Endothelial cell of umbilical vein (primary cell): ENCODE measurements around the gene CACNA1C. TPM values are rescaled to one million over a fixed set of nuclear protein-coding genes. Genes with fewer than 3 reads are reported as not detected.

Source experiments
- BruUV-seq: library from RNA; stranded (reverse); fragments of 400-500 nt; replicated peaks from 2 replicates; lab custom pipeline; 2021; lab: Mats Ljungman, UMichigan
- CTCF ChIA-PET: fragments of 300-600, 350-600 bp; sonication (Branson Sonifier 250); formaldehyde crosslinking; loops from one replicate; lab custom pipeline; 2021; ENCODE audit warnings: antibody characterized with exemption, inconsistent platforms; lab: Charles Lee
- POLR2A ChIA-PET: fragments of 300-600, 350-600 bp; sonication (Branson Sonifier 250); formaldehyde crosslinking; loops from one replicate; lab custom pipeline; 2021; ENCODE audit warnings: antibody characterized with exemption, inconsistent platforms; lab: Charles Lee
- DNase-seq: peaks from one replicate; pipeline ENCODE4 v3.0.0-alpha.2; 2011; ENCODE audit warnings: low read depth, low spot score
- FAIRE-seq: peaks from 2 replicates; lab custom pipeline; 2011; peaks lifted over from hg19 to GRCh38; lab: Jason Lieb, UNC
- H2AFZ ChIP-seq: 2 replicates; pipeline ENCODE4 v1.6.0; 2012; ENCODE audit warnings: low read depth, low read length, control low read depth, inconsistent platforms
- H3K27ac ChIP-seq: 2 replicates; pipeline ENCODE4 v1.5.1; 2011; ENCODE audit warnings: low read depth, mild to moderate bottlenecking, control low read depth, low read length, moderate library complexity; ENCODE audit not compliant: insufficient read depth
- H3K27me3 ChIP-seq, 2 experiments: 2 replicates each; pipeline versions ENCODE4 v1.6.0 to v1.6.1; 2011; ENCODE audit warnings: low read length in 2 of 2, mixed read lengths in 1 of 2; ENCODE audit not compliant: control insufficient read depth in 2 of 2, insufficient read depth in 2 of 2
- H3K36me3 ChIP-seq, 2 experiments: 2 replicates in 1 of 2; 3 replicates in 1 of 2; pipeline ENCODE4 v1.5.1; 2011; ENCODE audit warnings: low read length in 2 of 2, mild to moderate bottlenecking in 1 of 2, moderate library complexity in 1 of 2; ENCODE audit not compliant: control insufficient read depth in 2 of 2, insufficient read depth in 2 of 2; ENCODE audit errors: extremely low read depth in 1 of 2
- H3K4me1 ChIP-seq: 3 replicates; pipeline ENCODE4 v1.5.1; 2011; ENCODE audit warnings: mild to moderate bottlenecking, low read length; ENCODE audit not compliant: control insufficient read depth, insufficient read depth; ENCODE audit errors: extremely low read depth
- H3K4me2 ChIP-seq: 2 replicates; pipeline ENCODE4 v1.6.1; 2011; ENCODE audit warnings: low read length, control low read depth, mixed read lengths; ENCODE audit not compliant: insufficient read depth
- H3K4me3 ChIP-seq, 3 experiments: fragments of 200-600 bp in 1 of 3; sonication (generic), shearing (Covaris generic) in 1 of 3; replicated peaks in 1 of 3; 2 replicates each; pipeline ENCODE4 v1.5.1; 2011 to 2016; ENCODE audit warnings: control low read depth in 3 of 3, low read length in 3 of 3, mild to moderate bottlenecking in 2 of 3, inconsistent platforms in 1 of 3, low read depth in 1 of 3, moderate library complexity in 1 of 3; ENCODE audit not compliant: insufficient read depth in 1 of 3
- H3K79me2 ChIP-seq: 2 replicates; pipeline ENCODE4 v1.6.0; 2012; ENCODE audit warnings: low read length, inconsistent platforms; ENCODE audit not compliant: control insufficient read depth, insufficient read depth
- H3K9ac ChIP-seq: replicated peaks from 2 replicates; pipeline ENCODE3; 2011; ENCODE audit warnings: low read length, control low read depth; ENCODE audit not compliant: insufficient read depth; ENCODE audit errors: extremely low read depth
- H3K9me1 ChIP-seq: replicated peaks from 3 replicates; pipeline ENCODE4 v1.6.0; 2011; ENCODE audit warnings: mild to moderate bottlenecking, low read length; ENCODE audit not compliant: control insufficient read depth, insufficient read depth; ENCODE audit errors: extremely low read depth
- H3K9me3 ChIP-seq: replicated peaks from 2 replicates; pipeline ENCODE4 v1.5.1; 2012; ENCODE audit warnings: low read length, inconsistent platforms; ENCODE audit not compliant: control insufficient read depth, insufficient read depth
- H4K20me1 ChIP-seq: replicated peaks from 2 replicates; pipeline ENCODE3; 2011; ENCODE audit warnings: mild to moderate bottlenecking, low read length; ENCODE audit not compliant: control insufficient read depth, insufficient read depth; ENCODE audit errors: extremely low read depth
- CTCF ChIP-seq, 2 donors: IDR thresholded peaks; 1 replicate in 1 of 2; 2 replicates in 1 of 2; pipeline ENCODE4 v1.5.1; 2011; ENCODE audit warnings: low read length in 2 of 2, mild to moderate bottlenecking in 2 of 2, moderate library complexity in 2 of 2, control low read depth in 1 of 2, inconsistent platforms in 1 of 2, low read depth in 1 of 2; ENCODE audit not compliant: insufficient read depth in 1 of 2; ENCODE audit errors: extremely low read depth in 1 of 2
- EZH2 ChIP-seq: IDR thresholded peaks from 2 replicates; pipeline ENCODE4 v1.6.1; 2012; ENCODE audit warnings: borderline replicate concordance, low read depth, mild to moderate bottlenecking, moderate library complexity, low read length, inconsistent platforms; ENCODE audit not compliant: severe bottlenecking
- FOS ChIP-seq: IDR thresholded peaks from 2 replicates; pipeline ENCODE4 v1.6.1; 2011; ENCODE audit warnings: mild to moderate bottlenecking, low read length, moderate library complexity, borderline replicate concordance; ENCODE audit not compliant: insufficient read depth
- GATA2 ChIP-seq: IDR thresholded peaks from 2 replicates; pipeline ENCODE4 v1.7.0; 2011; ENCODE audit warnings: low read depth, mild to moderate bottlenecking, moderate library complexity, mixed read lengths, low read length; ENCODE audit not compliant: insufficient read length, insufficient read depth
- JUN ChIP-seq: IDR thresholded peaks from 2 replicates; pipeline ENCODE4 v1.6.1; 2011; ENCODE audit warnings: borderline replicate concordance, low read depth; ENCODE audit not compliant: insufficient read length, insufficient read depth
- MAX ChIP-seq: IDR thresholded peaks from 2 replicates; pipeline ENCODE4 v1.6.1; 2011; ENCODE audit not compliant: insufficient read depth, insufficient read length
- MYC ChIP-seq: IDR thresholded peaks from one replicate; pipeline ENCODE4 v1.6.1; 2011; ENCODE audit warnings: mild to moderate bottlenecking, low read depth, low read length
- POLR2A ChIP-seq: IDR thresholded peaks from 2 replicates; pipeline ENCODE4 v1.6.1; 2012; ENCODE audit warnings: low read depth, mild to moderate bottlenecking, control low read depth, low read length
- POLR2AphosphoS5 ChIP-seq: IDR thresholded peaks from 2 replicates; pipeline ENCODE4 v1.6.1; 2012; ENCODE audit warnings: low read depth, mild to moderate bottlenecking, control low read depth, low read length, moderate library complexity; ENCODE audit not compliant: insufficient read depth
- dilution Hi-C: fragments of 300-500 bp; cut with MboI; formaldehyde crosslinking; loops from one replicate; pipeline ENCODE4 v1.15.0; 2019; ENCODE audit warnings: low sequenced_read_pairs; ENCODE audit not compliant: extremely low pct_ligation_motif_present
- intact Hi-C: fragments of 100-400 bp; cut with micrococcal nuclease; formaldehyde crosslinking; loops from one replicate; pipeline ENCODE4 v1.10.0; 2022
- polyA plus RNA-seq, 4 experiments: library from polyadenylated mRNA; depleted of rRNA in 3 of 4; stranded (reverse) in 3 of 4; unstranded in 1 of 4; fragments of >200 nt; gene quantifications; 2 replicates each; pipeline versions ENCODE4 v1.2.1 to v1.2.3, GENCODE V29; 2011 to 2012; ENCODE audit warnings: missing spikeins in 1 of 4
- total RNA-seq: library from RNA; stranded (reverse); gene quantifications from 2 replicates; pipeline ENCODE4 v1.2.3, GENCODE V29; 2021

CACNA1C gene
- total and polyA plus RNA-seq, 2 donors (not counting 3 experiments of a cell fraction or from before 2014, with no cell fraction given), result not detected

GRCh38 chr12:2168808-2169207 lies 116.0 kb downstream of the CACNA1C start:
- H3K27ac ChIP-seq, result no peak overlapping the region
- no peaks in the 10 kb centered on the region for H3K79me2 ChIP-seq
- intact Hi-C loops (no loop called here), dilution Hi-C loops (no loop called here)
- no peaks in the 10 kb centered on the region for H4K20me1 ChIP-seq
- FAIRE-seq, result no peak
- no TSS peak for BruUV-seq
- no peaks in the 10 kb centered on the region for H3K27me3 ChIP-seq
- POLR2A ChIA-PET, result no interaction called here
- no peaks in the 10 kb centered on the region for H3K9me3 ChIP-seq
- H3K4me2 ChIP-seq, result no peak overlapping the region
- no peaks in the 10 kb centered on the region for H3K9me1 ChIP-seq
- CTCF ChIA-PET, result no interaction called here
- TF ChIP-seq CTCF (IDR thresholded peaks at IDR 0.05; ENCODE audit: extremely low read depth in 1 of 2, insufficient read depth in 1 of 2, low read depth in 1 of 2, low read length in 2 of 2), result no peak
- no peak for TF ChIP-seq EZH2
- TF ChIP-seq POLR2AphosphoS5, result no peak
- no peak overlapping the region for H2AFZ ChIP-seq
- H3K36me3 ChIP-seq, result no peaks in the 10 kb centered on the region
- H3K4me1 ChIP-seq, result no peaks in the 10 kb centered on the region
- no peak overlapping the region for H3K4me3 ChIP-seq
- no peak for DNase-seq
- H3K9ac ChIP-seq, result no peak overlapping the region

GRCh38 chr12:2169489-2169888 lies 116.7 kb downstream of the CACNA1C start:
- Histone ChIP-seq H3K27me3 (no peaks in the 10 kb centered on the region), H3K27ac (no peak overlapping the region), H3K9ac (no peak overlapping the region), H3K9me3 (no peaks in the 10 kb centered on the region), H3K36me3 (no peaks in the 10 kb centered on the region), H3K4me2 (no peak overlapping the region), H3K4me1 (no peaks in the 10 kb centered on the region), H3K79me2 (no peaks in the 10 kb centered on the region), H3K4me3 (no peak overlapping the region), H4K20me1 (no peaks in the 10 kb centered on the region), H3K9me1 (no peaks in the 10 kb centered on the region), H2AFZ (no peak overlapping the region)
- DNase-seq (no peak), FAIRE-seq (no peak)
- ChIA-PET CTCF (no interaction called here), POLR2A (no interaction called here)
- no peak for TF ChIP-seq JUN
- no peak for TF ChIP-seq POLR2AphosphoS5
- no peak for TF ChIP-seq GATA2
- TF ChIP-seq EZH2, result no peak
- no peak for TF ChIP-seq FOS
- no peak for TF ChIP-seq POLR2A
- no peak for TF ChIP-seq MYC
- no peak for TF ChIP-seq CTCF (IDR thresholded peaks at IDR 0.05; ENCODE audit: extremely low read depth in 1 of 2, insufficient read depth in 1 of 2, low read depth in 1 of 2, low read length in 2 of 2)
- TF ChIP-seq MAX, result no peak
- BruUV-seq, result no TSS peak
- dilution Hi-C loops (no loop called here), intact Hi-C loops (no loop called here)
